ENCODE measurements around the gene CSRNP3.

CSRNP3 gene

DNA sequence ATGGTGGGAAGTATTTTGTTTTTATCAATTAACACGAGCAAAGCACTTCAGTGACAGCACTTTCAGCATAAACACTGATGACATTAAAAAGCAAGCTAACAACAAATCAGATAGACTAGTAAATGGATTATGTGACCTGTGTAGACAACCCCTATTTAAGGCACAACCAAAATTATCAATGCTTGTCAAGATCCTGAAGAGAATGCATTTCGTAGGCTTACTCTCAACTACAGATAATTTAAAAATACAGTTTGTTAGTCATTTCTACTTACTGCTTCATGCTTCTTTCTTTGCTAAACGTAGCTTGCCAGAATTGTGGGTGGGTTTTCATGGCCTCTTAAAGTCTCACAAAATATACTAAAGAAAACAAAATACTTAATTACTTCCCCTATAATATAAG lies 3.4 kb downstream of the CSRNP3 start:
- DNase-seq: no peak

DNA sequence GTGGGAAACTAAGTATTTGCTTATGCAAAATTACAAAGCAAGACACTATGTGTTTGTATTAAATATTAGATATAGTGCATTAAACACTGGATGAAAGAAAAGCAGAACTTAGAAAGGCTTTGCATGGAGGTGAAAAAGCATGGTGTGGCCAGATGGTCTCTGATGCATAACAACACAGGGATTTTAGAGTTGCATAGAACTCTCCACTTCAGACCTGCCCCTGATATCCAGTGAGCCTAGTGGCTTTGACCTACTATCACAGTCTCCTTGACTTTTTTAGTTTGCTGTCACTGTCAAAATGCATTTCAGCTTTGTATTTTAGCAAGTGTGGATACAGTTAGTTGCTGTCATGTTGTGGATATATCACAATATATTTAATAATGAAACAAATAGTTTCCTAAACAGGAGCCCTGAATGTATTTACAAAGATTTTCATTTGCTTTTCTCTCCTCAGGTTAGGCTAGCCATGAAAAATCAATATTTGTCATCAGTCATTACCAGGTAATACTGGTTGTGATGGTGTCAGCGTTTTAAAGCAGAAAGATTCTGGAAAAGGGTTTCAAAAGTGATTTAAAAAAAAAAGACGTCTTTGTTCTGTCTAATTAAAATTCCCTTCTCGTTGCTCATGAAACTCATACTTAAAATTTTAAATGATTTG lies 5.2 kb downstream of the CSRNP3 start:
- no peak for DNase-seq

DNA sequence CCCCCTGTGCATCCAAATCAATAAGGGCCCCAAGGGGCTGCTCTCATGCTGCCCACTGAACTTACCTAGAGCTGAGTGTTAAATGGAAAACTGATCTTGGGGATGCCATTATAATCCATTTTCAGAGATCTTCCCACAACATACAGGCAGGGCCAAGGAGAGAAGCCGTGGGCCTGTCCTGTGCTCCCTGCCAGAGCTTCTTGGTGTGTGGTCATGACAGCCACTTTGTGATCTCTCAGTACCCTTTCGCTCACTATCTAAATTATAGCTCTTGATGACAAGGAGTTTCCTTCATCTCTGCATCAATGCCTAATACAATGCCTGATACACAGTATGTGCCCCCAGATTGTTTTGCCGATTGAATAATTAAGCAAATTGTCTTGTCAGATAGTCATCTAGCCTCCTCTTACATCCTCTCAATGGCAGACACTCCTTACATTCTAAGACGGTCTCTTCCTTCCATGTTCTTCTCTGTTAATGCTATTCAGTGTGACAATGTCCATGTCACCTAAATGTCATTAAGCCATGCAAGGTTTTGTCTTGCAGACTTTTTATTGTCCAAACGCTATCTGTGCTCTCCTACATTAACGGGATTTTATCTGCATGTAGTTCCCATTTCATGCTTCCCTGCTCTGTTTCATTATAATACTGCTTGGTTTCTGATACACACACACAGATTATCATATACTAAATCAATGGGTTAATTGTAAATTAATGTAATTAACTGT lies 5.9 kb downstream of the CSRNP3 start:
- DNase-seq: no peak

DNA sequence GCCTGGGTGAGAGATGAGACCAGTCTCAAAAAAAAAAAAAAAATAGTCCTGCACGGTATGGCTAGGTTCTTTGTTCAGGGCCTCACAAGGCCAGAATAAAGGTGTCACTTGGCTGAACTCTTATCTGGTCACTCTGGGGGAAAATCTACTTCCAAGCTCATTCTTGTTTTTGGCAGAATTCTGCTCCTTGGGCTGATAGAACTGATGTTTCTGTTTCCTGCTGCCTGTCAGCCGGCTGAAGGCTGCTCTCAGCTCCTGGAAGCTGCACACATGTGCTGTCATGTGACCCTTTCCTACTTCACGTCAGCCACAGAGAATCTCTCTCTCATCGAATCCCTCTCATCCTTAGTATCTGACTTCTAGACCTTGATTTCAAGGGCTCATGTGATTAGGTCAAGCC lies 10.4 kb downstream of the CSRNP3 start:
- DNase-seq: peak; percentile 24

DNA sequence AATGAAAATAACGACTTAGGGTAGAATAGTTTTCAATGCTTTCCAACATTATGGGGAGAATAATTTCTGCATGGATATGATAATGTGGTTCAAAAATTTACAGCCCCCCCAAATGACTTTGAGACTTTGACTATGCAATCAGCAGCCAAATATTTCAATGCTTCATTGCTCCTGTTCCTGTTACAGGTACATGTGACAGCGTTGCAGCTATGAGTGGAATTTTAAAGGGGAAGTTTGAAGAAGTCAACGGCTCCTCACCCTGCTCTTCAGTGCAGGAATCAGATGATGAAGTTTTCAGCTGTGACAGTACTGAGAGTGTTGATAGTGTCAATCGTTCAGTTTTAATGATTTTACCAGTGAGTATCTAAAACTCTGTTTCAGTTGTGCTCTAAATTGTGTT lies 25.1 kb downstream of the CSRNP3 start:
- no peak for DNase-seq

DNA sequence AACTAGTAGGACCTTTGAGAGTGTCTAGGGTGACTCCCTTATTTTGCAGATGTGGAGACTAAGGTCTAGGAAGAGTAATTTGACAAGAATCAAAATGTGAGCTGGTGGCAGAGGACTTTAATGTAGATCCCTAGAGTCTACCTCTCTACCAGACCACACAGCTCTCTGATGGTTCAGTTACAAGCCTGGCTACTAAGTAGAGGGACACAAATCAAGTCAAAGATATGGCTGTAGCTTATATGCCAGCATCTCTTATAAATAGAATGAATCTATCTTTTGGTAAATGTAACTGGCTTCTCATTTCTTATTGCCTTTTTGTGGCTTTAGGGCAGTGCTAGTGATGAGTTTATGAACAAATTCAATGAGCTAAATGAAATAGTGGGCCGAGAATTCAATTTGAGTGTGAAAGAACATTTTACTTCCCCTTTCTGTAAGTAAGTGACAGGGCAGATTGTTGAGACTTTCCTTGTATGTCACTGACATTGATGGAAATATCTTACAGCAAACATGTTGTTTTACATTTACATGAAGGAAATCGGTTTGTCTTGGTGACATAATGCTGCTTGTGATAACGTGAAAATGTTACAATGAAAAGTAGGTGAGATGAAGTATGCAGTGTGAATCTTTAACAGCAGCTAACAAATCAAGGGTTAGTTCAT lies 28.3 kb downstream of the CSRNP3 start:
- DNase-seq: no peak

DNA sequence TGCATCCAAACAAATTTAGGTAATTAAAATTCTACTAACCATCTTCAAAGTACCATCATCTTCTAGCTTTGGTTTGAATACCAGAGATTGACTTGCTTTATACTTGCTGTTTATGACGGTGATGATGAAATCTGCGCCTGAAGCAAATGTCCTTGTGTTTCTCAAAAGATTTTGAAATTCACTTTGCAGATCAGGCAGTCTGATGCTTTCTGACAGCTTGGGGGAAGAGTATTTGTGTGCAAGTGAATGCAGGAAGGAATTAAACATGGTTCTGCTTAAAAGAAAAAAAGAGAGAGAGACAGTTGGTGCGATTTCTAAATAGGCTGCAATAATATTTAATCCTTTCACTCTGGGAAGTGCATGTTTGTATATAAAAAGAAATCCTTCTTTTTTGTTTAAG lies 29.6 kb downstream of the CSRNP3 start:
- no peak for DNase-seq

DNA sequence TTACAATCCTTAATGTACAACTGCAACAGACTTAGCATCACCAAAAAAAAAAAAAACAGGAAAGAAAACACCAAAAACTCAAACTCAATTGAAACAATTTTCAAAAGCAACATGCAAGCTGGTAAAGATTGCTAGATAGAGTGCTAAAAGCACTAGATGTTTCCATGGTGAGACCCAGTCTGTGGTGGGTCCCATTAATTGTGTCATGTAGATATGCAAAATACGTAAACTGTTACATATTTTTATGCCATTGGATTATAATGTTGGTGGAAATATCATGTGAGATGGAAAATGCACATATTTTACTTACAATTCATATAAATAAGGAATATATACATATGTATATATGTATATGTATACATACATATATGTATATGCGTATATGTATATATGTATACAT lies 30.5 kb downstream of the CSRNP3 start:
- DNase-seq: no peak

DNA sequence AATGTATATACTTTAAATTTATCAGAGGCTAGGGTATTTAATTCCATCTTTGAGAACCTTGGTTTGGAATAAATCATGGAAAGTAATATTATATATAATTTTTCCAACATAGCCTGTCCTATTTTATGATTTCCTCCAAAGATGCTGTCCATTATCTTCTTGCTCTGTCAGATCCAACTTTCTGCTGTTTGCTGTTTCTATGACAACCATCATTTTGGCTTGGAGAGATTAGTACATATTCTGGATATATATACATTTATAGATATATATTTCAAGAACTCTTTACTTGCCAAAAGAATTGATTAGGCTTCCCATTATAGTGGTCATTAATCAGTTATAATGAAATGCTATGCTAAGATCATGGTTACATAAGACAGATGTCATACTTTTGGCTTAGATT lies 31.3 kb downstream of the CSRNP3 start:
- no peak for DNase-seq

DNA sequence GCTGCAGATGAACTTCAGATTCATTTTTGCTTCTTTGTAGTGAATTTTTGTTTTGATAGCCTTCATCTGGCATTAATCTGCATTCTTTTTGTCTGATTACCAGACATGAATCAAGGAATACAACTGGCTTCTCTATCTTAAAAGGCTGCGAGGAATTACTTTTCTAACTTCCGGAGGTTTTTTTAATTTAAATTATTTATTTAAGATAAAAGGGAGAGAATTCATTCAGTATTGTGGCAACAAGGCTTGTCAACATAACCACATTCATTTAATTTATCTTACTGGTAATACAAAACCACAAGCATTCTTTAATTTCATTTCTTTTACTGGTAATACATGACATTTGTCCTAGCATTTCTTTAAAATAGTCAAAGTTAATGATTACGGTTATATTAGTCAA lies 36.0 kb downstream of the CSRNP3 start:
- DNase-seq: no peak

DNA sequence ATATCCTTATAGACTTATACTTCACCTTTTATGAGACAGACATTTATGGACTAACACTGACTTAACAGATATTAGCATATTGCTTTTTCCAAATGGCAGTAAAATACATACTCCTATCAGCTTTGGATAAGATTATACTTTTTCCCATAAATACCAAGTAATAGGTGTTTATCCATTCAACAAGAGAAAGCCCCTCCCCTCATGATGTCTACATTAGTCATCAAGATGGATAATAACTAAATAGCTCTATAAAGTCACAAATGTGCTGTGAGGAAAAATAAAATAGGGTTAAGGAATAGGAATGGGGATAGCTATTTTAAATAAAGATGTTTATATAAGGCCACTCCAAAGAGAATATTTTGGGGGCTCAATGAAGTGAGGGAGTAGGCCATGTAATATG lies 39.4 kb downstream of the CSRNP3 start:
- DNase-seq: no peak

DNA sequence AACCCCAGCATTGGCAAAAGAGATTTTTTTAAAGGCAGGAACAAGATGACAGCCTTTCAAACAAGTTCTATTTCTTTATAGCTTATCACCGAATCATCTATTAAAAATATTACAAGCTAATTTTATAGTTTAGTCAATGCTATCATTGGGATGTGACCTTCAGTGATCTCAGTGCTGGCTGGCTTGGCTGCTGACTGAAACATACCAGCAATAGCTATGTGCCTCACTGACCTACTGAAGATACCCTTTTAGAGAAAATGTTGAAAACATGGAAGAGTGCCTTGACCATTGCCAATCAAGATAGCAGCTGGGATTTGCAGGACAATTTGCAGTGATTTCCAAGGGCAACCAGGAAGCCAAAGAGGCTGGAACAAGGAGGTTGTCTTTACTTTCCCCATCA lies 44.0 kb downstream of the CSRNP3 start:
- no peak for DNase-seq

DNA sequence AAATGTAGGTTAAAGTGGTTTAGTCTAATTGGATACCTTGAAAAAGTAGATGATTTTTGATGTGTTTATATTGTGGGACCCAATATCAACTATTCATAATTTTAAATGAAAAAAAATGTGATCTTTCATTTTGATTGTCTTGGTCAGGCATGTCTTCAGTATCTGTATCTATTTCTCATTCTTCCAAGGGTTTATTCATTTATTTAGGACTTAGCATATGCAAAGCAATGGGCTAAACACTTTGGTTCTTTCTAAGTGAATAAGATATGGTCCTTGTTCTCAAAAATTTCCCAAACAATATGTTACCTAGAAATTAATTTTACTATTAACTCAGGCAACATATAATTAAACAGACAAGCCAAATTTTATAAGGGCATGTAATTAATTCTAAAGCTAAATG lies 49.1 kb downstream of the CSRNP3 start:
- no peak for DNase-seq

DNA sequence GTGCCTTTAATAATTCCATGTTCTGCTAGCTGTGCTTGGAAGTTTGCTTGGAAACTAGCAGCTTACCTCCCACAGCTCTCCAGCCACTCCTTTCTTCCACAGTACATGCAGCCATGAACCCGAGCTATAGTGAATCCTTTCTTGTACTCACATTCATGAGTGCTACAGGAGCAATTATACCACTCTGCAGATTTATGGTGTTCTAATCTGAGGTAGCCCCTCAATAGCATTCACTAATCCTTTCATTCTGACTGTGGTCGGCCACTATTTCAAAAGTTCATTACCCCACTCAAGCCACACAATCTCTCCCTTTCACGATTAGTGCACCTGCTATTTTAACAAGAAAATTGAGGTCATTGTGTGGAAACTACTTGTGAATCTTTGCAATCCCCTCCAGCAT lies 53.2 kb downstream of the CSRNP3 start:
- no peak for DNase-seq

DNA sequence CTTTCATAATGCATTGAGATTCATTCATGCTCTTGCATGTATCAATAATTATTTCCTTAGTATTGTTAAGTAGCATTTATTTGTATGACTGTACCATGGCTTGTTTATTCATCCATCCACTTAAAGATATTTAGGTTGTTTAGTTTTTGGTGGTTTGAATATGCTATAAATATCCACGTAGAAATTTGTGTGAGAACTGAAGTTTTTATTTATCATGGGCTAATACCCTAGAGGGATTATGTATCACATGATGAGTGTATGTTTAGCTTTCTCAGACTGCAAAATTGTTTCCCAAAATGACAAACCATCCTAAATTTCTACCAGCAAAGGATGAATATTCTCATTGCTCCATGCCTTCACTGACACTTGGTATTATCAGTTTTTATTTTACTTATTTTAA lies 55.2 kb downstream of the CSRNP3 start:
- no peak for DNase-seq

DNA sequence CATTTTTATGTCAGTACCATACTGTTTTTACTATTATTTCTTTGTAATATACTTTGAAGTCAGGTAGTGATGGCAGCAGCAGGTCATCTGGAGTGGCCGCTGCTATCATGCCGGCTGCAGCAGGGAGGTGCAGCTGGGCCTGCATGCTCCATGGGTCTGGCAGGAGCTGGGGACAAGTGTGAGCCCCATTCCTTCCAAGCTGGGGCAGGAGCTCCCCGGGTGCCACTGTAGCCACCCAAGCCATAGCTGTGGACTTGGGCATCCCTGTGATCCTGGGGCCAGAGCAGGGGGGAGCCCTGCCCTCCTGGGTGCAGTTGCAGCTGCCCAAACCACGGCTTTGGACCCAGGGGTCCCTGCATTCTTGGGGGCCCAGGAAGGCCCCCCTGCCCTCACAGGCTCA lies 59.2 kb downstream of the CSRNP3 start:
- no peak for DNase-seq

DNA sequence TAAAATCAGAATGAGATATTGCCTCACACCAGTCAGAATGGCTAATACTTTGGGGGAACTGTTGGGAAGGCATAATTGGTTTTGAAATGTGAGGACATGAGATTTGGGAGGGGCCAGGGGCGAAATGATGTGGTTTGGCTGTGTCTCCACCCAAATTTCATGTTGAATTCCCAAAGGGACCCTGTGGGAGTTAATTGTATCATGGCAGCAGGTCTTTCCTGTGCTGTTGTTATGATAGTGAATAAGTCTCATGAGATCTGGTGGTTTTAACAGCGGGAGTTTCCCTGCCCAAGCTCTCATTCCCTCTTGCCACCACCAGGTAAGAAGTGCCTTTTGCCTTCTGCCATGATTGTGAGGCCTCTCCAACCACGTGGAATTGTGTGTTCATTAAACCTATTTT lies 59.6 kb downstream of the CSRNP3 start:
- DNase-seq: no peak

DNA sequence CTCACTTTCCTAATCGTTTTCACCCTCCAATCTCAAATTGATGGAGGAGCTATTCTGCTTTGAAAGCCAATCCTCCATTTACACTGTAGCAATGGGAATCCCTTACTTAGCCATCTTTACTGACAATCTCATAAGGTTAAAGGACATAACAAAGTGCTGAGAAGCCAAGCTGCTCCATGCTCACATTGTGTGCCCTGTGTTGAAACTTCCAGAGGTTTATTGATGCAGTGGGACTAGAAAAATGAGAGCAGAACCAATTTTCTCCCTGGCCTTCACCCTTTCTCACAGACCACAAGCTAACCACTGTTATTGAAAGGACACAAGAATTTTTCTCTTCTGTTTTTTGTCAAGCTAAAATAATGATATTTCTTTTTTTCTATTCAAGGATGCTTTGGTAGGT lies 63.8 kb downstream of the CSRNP3 start:
- DNase-seq: no peak

DNA sequence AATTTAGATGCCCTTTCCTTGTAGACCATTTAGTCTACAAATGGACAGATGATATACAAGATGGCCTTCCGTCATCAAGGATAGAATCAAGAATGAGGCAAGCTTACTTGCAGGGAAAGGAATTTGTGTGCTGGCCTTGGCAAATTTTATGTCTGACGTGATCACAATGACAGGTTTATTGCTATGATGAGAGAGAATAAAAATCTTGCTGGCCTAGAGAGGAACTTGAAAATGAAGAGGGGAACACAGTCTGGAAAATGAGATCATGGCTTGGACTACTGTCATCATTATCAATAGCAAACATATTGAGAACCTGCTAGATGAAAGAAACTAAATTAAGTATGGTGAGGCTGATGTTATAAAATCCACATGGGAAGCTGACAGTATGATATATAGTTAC lies 66.0 kb downstream of the CSRNP3 start:
- DNase-seq: no peak

DNA sequence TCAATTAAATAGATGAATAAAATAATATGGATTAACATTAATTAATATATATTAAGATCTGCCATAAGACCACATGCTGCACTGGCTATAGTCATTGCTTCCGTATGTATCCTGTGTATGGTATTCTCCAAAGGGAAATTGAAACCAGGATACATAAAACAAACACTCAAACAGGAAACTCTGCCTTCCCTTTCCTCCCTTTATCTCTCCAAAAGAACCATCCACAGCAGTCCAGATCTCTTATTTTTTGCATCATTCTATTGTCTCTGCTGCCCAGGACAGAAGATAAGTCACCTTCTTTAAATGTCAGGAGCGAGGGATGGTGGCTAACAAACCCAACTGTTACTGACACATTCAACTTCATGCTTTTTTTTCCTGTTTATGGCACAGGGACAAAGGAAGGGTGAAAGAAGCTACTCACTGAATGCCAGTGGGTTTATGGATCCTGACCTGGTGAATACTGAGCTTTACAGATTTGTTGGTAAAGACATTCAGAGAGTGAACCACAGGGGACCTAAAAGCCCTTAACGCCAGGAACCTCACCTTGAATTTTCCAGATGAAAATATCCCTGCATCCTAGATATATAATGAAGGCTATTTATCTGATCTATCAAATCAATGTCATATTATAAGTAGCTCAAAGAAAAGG lies 67.5 kb downstream of the CSRNP3 start:
- DNase-seq: no peak

DNA sequence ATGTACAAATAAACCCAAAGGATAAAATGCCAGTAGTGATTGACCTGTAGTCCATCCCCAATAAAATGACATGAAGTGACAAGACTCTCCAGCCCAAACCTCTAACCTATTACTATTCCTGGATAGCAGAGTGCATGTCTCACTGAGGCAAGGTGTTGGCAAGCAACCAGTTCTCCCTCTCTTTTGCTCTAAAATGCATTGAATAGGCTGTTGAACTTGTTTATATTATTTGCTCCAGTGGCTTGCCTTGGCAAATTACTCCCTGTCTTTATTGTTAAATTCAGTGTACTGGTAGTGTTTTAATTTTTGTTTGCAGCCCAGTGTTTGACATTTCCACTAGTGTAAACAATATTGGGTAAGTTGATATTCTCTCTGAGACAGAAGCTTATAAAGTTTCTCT lies 70.5 kb downstream of the CSRNP3 start:
- DNase-seq: no peak

DNA sequence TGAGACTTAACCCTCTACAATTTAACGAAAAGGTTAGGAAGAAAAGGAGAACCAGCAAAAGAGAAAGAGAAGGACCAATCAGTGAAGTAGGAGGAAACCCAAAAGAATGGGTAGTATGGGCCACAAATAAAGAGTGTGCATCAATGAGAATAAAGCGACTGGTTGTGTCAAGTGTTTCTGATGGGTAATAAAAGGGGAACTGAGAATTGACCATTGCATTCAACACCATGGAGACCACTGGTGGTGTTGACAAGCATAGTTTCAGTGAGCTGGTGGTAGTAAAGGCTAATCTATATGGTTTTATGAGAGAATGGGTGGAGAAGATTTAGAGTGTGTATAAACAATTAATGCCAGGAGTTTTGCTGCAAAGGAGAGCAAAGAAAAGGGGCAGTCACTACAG lies 75.4 kb downstream of the CSRNP3 start:
- DNase-seq: no peak

DNA sequence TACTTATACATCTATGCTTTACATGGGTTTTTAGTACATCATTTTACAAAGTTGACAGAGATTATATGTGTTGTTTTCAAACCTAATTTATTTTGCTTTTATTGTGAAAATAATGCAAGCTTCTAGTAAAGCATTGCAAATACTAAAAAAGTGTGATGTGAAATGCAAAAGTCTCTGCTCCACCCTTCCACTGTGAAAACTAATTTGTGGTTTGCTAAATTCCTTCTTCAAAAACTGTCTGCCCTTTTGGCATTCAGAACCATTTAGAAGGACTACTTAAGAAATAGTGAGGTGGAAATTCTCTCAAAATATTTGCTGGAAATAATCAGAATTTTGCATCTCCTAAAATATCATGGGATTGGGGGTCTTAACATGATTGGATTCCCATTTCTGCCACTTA lies 78.4 kb downstream of the CSRNP3 start:
- DNase-seq: no peak

DNA sequence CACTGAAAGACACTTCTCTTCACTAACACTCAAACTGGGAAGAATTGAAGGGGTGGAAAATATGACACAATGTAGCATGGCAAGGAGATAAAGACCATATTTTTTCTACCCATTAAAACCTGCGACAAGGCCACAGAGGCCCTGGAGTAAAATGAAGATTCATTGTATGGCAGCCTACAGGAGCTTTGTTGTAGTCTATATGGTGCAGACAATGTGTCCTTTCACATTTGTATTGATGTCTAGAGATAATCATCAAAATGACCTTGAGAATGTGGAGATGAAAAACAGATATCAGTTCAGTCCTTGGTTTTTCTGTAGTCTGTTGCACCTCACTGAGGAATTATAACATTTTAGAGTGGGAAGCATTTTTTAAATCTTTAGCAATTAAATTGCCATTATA lies 80.1 kb downstream of the CSRNP3 start:
- no peak for DNase-seq

Measured in femur (tissue), 1 donor.